Measurements from ENCODE around the gene GCAT. TPM values are rescaled to one million over a fixed set of nuclear protein-coding genes. Genes with fewer than 3 reads are reported as not detected.

The GCAT gene
- total and polyA plus RNA-seq, 2 of the 13 experiments (the other 11 are each of a cell fraction or from before 2014, with no cell fraction given), result 28.0 to 50.3 TPM

DNA sequence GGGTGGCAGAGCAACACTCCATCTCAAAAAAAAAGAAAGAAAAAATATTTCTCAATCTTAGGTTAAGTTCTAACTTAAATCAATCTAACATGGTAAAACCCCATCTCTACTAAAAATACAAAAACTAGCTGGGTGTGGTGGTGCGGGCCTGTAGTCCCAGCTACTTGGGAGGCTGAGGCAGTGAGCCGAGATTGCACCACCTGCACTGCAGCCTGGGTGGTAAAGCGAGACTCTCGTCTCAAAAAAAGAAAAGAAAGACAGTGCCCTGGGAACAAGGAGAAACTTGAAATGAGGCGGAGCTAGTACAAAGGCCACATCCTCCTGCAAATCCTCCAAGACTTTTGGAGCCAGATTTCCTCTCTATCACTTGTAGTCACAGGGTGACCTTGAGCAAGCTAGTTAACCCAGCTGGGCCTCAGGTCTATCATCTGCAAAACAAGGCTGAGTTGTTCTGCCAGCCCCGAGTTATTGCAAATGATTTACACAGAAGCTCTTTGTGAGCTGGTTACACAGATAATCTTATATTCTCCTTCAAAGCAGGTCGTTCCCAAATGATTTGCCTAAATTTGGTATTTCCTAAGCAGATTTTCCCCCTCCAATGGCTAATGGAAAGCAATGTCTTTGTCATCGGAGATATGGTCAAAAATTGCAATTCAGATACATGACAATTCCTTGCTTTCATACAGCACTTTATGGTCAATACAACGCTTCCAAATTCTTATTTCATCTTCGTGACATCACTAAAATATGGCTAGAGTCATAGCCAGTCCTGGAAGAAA, 34.5 kb downstream of the GCAT start (continued):
- TF ChIP-seq ZNF407 (CRISPR knock-in tag; IDR thresholded peaks at IDR 0.05; ENCODE audit: not compliant biosample characterization), result no peak
- TF ChIP-seq ZNF251 (CRISPR knock-in tag; IDR thresholded peaks at IDR 0.05), result no peak
- TF ChIP-seq MED8 (CRISPR knock-in tag; IDR thresholded peaks at IDR 0.05; ENCODE audit: insufficient replicate concordance), result no peak
- no peak for TF ChIP-seq SOX6 (IDR thresholded peaks at IDR 0.05)
- TF ChIP-seq SOX6 (CRISPR knock-in tag; IDR thresholded peaks at IDR 0.05), result peak; percentile 73
- TF ChIP-seq SP140L (CRISPR knock-in tag; IDR thresholded peaks at IDR 0.05; ENCODE audit: borderline replicate concordance), result no peak
- TF ChIP-seq, protein P1, sequence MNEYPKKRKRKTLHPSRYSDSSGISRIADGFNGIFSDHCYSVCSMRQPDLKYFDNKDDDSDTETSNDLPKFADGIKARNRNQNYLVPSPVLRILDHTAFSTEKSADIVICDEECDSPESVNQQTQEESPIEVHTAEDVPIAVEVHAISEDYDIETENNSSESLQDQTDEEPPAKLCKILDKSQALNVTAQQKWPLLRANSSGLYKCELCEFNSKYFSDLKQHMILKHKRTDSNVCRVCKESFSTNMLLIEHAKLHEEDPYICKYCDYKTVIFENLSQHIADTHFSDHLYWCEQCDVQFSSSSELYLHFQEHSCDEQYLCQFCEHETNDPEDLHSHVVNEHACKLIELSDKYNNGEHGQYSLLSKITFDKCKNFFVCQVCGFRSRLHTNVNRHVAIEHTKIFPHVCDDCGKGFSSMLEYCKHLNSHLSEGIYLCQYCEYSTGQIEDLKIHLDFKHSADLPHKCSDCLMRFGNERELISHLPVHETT (CRISPR knock-in tag; conservative IDR thresholded peaks at IDR 0.05), result no peak
- TF ChIP-seq FOXA3 (CRISPR knock-in tag; IDR thresholded peaks at IDR 0.05), result peak; percentile 23; the same call in 1 of the 2 replicates
- no peak for TF ChIP-seq DBP (CRISPR knock-in tag; IDR thresholded peaks at IDR 0.05; ENCODE audit: not compliant biosample characterization)
- TF ChIP-seq ZNF577 (CRISPR knock-in tag; IDR thresholded peaks at IDR 0.05; ENCODE audit: borderline replicate concordance, low read depth), result no peak
- TF ChIP-seq CBFB (CRISPR knock-in tag; IDR thresholded peaks at IDR 0.05), result no peak
- no peak for TF ChIP-seq ZNF713 (CRISPR knock-in tag; IDR thresholded peaks at IDR 0.05)
- no peak for TF ChIP-seq ZBTB1 (CRISPR knock-in tag; IDR thresholded peaks at IDR 0.05; ENCODE audit: borderline replicate concordance)
- TF ChIP-seq GTF2F1 (IDR thresholded peaks at IDR 0.05; ENCODE audit: low read length), result no peak
- no peak for TF ChIP-seq SAFB2 (CRISPR knock-in tag; IDR thresholded peaks at IDR 0.05; ENCODE audit: borderline replicate concordance, low read depth)
- TF ChIP-seq U2AF2 (IDR thresholded peaks at IDR 0.05; ENCODE audit: low read depth, low read length), result no peak
- TF ChIP-seq NCOA2 (CRISPR knock-in tag; IDR thresholded peaks at IDR 0.05), result peak; percentile 44; the same call in 1 of the 2 replicates
- TF ChIP-seq KLF16 (CRISPR knock-in tag; IDR thresholded peaks at IDR 0.05), result peak in 1 of 2 experiments; percentile 42; a peak in 1 of 4 replicates
- no peak for TF ChIP-seq ZFP36 (IDR thresholded peaks at IDR 0.05; ENCODE audit: borderline replicate concordance, low read depth, low read length, partially characterized antibody)
- peak; percentile 98 for TF ChIP-seq ZNF460 (CRISPR knock-in tag; IDR thresholded peaks at IDR 0.05; ENCODE audit: borderline replicate concordance)
